HG03025 (cell line): ENCODE data around the gene C4orf17.
"Not testable (repeated sequence)": the region's sequence is repeated elsewhere in the genome, so short reads cannot be mapped to it uniquely, and the experiment has no call there.

Experiments used
- ATAC-seq: cut with Tn5 transposase; IDR thresholded peaks from one replicate; pipeline ENCODE4 v1.9.1; 2021; ENCODE audit warnings: mild to moderate bottlenecking, moderate library complexity; ENCODE audit not compliant: unreplicated experiment, low FRiP score

Gene C4orf17

DNA sequence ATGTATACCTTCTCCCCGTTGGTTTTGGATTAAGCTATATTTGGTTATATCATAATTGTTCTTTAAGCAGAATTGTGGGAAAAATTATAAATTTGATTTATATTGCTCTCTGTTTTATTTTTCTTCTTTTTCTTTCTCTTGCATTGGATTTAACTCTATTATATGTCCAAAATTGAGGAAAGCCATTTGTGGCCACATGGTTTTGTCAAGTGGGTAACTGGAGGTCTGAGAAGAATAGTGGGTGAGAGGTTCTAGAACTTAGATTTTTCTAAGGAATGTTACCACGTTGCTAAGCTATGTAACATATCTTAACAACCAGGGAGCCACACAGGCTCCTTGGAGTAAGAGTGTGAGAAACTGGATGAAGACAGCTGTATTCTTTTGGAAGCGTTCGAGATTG lies at the start of gene C4orf17:
TSS of gene C4orf17 (plus strand) at position 301 of the 400 bp plus-strand sequence. CDS start 2,061 bp downstream, outside the sequence.
- no peak for ATAC-seq

DNA sequence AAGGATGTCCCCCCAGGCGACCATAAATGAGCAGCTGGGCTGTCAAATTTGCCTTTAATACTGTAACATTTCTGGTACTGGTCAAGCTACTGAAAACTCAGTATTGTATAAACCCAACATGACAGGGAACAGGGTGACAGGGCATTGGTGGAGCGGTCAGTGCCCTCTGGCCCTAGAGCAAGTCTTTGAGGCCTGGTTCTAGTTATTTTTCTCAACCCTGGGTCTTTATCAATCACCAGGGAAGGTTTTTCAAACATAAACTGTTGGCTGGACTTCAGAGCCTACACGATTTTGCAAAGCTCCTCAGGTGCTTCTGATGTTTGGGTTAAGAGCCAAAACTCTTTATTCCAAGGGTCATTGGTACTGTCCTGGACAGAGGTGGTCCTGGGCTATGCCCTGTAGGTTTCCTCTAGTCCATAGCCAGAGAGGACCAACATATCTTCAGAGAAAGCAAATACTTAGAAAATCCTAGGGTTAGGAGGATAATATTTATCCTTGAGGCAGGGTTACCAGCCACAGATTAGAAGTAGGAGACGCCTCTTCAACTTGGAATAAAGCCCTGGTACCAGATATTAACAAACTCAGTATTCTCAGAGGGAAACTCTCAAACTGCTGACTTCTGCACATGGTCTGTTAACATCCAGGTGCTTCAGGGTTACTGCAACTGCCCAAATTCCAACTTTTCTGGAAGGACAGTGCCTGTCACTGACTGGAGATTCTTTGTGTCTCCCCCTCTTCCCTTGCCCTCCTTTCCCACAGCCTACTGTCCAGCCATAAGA lies 49.0 kb upstream of the C4orf17 start:
- no peak for ATAC-seq

DNA sequence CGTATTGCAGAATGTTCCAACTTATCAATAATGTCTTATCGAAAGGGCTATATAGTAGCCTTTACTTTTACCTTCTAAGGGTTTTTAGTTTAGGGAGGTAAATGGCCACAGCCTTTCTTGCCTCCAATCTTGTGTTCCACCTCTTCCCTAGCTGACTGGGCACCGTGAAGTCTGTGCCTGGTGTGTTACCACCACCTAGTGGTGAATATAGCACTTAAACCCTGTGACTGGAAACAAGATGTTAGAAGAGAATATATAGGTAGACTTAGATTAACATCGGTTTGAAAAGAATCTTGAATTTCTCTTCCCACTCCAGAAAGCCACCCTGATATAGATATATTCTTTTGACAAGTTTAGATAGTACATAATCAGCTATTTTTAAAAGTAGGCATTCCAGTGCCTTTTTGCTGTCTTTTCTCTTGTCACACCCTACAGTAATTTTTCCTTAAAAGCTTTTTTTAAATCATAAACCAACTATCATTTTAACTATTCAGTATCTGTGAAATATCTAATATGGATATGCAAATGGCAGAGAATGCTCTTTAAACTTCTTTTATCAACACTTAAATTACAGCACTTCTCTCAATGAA lies 47.9 kb upstream of the C4orf17 start:
- ATAC-seq, result peak; percentile 88

DNA sequence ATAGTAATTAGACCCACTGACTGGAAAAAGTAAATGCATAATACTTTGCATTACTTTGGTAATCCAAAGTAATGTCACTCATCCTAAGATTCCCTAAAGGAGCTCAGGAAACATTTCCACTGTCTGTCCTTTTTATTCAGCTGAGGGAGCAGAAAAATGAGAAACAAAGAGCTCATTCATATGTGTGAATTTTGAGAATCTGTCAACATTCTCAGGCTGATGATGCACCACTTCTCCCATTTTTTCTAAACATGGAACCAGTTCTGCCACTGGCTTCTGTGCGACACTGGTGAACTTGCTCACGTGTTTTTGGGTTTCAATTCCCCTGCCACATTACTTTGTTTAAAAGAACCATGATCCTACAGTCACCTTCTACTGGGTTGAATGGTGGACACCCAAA lies 47.3 kb upstream of the C4orf17 start:
- ATAC-seq, result no peak

DNA sequence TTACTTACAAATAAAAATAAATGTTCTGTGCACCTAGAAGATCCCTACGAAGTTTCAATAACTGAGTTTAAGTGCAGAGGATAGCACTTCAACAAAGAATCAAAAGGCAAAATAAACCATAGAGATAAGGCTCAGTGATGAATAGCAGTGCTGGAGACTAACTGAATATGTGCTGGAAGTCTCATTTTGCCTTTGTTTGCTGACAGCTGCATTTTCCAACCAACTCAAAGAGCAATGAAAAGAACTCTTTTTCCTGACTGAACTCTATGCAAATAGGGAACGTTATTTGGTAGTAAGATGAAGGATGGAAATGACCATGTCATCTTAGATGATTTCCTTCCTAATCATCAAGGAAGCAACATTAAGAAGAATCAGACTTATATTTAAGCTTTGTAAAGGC lies 42.9 kb upstream of the C4orf17 start:
- no peak for ATAC-seq

DNA sequence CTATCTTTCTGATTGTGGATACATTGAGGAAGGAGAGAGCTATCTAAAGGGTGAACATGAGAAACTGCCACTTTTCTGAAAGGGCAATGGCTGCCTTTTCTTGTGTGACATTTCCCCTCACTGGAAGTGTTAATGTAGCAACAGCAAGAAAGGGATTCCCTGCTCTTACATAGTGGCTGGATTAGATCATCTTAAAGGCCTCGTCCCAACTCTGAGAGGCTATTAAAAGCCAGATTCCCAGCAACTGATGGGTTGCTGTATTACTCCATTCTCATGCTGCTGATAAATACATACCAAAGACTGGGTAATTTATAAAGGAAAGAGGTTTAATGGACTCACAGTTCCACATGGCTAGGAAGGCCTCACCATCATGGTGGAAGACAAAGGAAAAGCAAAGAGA lies 41.9 kb upstream of the C4orf17 start:
- ATAC-seq, result no peak

DNA sequence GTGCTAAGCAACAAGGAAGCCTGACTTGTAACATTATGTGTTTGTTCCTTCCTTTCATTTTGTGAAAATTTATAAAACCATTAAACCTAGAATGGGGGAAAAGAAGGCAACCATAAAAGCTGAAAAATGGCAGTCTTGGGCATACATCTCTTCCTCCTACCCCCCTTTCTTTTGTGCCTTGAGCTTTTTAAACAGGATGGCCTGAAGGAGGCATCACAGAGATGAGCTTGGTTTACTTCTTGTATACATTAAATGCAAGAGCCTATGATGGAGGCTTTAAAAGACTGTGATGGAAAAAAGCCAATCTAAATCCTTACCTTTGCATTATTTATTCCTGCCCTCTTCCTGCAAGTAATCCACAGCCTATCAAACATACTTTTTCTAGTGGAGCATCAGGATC lies 39.5 kb upstream of the C4orf17 start:
- ATAC-seq, result no peak

DNA sequence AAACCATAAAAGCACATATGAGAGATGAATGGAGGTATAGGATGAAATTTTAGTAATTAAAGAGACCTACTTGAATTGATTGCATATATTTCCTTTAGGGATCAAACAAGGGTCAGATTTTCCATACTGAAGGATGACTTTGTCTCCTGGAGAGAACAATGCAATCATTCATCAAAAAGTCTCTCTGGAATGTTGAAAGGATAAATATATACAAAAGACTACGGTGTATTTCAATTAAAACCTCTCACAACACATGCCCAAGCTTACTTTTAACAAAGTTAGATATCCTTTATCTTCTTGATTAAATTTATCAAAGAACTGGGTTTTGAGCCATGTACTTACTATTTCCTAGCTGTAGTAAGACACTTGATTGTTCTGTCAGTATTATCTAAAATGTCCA lies 38.9 kb upstream of the C4orf17 start:
- ATAC-seq, result no peak

DNA sequence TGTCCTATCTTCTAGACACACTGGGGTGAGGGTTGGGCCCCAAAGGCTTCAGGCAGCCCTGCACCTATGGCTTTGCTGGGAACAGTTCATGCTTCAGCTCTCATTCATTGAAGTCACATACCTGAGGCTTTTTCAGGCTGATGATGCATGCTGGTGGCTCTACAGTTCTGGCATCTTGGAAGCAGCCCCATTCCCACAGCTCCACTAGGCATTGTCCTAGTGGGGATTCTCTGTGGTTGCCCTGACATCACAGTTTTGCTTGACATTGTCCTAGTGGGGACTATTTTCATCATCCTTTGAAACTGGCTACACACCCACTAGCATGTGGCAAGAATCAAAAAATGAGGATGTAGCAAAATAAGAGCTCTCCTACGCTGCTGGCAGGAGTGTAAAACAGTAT lies 37.7 kb upstream of the C4orf17 start:
- no peak for ATAC-seq

DNA sequence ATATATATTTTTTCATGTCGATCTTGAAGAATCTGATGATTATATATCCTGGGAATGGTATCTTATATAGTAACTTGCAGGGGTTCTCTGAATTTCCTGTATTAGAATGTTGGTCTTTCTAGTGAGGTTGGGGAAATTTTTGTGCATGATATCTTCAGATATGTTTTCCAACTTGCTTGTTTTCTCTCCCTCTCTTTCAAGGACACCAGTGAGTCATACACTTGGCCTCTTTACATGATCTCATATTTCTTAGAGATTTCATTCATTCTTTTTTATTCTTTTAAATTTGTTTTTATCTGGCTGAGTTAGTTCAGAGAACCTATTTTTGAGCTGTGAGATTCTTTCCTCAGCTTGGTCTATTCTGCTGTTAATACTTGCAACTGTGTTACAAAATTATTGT lies 27.2 kb upstream of the C4orf17 start:
- ATAC-seq, result no peak

DNA sequence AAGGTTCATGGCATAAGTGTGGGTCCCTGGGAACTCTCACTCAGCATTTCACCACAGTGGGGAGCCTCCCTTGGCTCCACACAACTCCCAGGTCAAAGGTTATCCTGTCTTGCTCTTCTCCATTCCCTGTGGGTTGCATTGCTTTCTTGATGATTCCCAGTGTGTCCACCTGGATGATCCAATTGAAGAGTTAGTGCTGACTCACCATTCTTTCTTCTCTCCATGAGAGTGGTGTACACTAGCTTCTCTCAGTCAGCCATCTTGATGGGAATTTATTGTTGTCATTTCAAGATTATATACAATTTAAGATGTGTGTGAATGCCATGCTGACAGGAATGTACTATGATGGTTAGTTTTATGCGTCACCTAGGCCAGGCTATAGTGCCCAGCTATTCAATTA lies 25.6 kb upstream of the C4orf17 start:
- no peak for ATAC-seq

DNA sequence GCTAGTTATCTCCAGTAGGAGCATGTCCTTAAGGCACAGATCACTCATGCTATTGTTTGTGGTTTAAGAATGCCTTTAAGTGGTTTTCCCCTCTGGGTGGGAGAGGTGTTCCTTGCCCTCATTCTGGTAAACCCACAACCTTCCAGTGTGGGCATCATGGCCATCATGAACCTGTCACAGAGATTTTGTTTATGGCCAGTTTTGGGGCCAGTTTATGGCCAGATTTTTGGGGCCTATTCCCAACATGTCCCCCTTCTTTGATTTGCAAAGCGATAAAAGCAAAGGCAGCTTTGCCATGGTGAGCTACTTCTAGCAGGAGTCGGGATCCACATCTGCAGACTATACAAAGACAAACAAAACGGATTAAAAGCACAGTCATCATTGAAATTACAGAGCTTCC lies 24.2 kb upstream of the C4orf17 start:
- not testable (repeated sequence) for ATAC-seq

DNA sequence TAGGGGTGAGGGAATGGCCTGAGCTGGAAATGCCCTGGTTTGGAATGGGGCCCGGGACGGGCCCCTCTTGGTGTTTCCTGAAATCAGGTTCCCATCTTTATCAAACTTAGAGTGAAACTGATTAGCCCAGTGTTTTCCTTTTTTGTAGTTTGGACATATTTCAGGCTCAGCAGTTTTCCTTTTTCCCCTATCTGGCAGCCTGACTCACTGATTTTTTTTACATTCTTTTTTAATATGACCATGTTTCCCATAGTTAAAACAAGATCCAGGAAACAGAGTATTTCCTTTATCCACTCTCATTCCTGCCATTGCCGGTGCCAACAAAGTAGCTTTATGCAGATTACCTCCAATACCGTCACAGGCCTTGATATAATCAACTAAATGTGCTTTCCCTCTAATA lies 20.5 kb upstream of the C4orf17 start:
- ATAC-seq, result no peak

DNA sequence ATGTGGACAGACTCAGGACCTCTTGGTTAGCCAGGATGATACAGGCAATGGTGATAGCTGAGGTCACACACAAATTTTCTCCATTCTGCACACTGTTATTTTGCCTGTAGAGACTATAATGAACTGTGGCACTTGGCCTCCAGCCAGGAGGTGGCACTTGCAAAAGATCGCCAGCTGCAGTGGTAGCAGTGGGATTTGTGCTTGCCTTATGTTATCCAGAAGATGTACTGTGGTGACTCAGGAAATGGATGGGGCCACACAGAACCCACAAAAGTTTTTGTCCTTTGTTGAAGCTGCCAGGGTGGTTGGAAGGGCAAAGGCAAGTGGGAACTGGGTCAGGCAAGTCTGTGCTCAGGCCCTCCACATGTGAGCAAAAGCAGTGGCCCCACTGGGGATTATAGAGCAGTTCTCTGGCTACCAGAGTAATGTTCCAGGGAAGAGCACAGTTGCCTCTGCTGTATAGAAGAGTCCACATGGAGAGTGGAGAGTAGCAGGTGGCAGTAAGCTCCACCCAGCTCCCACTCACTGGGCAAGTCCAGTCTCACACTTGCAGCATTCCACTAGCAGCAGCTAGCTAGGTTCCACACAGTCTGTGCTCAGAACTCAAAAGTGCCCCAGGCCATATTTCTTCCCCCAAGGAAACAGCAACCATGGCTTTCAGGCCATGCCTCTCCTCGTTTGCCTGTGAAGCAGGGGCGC lies 5.9 kb upstream of the C4orf17 start:
- ATAC-seq, result no peak

DNA sequence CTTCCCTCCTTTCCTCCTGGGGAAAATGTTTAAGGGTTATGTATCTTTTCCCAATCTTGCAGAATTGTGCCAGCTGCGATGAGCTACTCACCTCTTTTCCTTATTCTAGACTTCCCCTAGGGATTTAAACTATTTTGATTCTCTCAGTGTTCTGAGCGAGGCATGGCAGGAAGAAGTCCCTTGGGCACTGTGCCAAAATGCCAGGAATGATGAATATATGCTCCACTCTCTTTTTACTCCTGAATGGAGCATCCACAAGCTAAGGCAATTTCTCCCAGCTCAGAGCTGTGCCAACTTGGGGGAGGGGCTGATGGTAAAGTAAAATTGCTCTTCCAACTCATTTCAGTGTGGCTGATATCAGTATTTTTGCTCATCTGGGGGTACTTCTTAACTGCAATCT lies 4.0 kb upstream of the C4orf17 start:
- ATAC-seq, result no peak

DNA sequence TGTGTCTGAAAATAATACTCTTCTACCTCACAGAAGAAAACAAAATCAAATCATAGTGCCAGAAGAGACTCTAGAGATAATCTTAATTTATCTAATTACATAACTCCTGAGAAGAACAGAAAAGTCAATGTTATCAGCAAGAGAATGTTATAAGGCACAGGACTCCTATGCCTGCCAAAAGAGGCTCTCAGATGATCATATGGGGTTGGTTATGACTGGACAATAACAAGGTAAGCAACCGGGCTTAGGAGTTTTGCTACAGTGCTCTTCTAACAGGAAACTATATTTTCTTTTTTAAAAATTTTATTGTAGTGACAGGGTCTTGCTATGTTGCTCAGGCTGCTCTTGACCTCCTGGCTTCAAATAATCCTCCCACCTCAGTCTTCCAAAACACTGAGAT lies 3.5 kb upstream of the C4orf17 start:
- ATAC-seq, result no peak

DNA sequence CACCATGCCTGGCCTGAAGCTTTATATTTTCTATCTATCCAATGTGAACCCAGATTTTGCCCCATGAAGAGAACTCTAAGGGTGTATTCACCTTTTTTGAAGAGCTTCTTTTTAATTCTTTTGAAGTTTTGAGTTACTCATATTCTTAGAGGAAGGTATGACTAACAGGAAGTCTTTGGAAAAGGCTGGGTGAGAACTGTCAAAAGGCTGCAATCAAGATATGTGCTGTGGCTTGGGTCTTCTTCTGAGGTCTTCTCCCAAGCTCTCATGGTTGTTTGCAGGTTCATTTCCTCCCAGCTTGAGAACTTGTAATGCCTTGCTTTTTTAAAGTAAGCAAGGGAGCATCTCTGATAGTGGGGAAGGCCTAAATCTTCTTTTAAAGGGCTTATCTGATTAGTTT lies 3.1 kb upstream of the C4orf17 start:
- no peak for ATAC-seq

DNA sequence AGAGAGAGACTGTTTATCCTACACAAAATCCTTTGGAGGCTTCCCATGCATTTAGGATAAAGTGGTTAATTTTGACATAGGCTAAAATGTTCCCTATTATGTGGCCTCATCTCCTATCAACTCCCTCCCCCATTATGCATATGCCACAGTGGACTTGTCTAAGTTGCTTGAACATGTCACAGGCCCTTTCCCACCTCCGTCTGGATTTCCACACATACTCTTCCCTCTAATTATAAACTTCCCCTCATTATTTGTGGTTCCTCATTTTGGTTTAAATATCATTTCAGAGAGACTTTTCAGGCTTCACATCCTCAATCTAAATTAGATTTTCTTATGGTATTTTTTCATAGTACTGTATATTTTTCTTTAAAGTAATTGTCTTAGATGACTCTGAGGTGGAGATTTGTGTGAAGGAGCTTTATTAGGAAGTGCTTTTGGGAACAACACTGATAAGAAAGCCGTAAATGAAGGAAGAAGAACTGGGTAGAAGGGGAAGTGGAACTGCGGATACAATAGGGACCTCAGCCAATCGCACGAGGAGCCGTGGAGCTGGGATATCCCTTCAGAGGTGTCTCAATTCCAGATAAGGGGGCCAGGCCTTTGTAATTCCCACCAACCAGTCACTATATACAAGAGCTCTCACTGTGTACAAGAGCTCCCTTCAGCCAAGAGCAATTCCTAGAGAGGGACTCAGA lies 7.9 kb downstream of the C4orf17 start:
- no peak for ATAC-seq

DNA sequence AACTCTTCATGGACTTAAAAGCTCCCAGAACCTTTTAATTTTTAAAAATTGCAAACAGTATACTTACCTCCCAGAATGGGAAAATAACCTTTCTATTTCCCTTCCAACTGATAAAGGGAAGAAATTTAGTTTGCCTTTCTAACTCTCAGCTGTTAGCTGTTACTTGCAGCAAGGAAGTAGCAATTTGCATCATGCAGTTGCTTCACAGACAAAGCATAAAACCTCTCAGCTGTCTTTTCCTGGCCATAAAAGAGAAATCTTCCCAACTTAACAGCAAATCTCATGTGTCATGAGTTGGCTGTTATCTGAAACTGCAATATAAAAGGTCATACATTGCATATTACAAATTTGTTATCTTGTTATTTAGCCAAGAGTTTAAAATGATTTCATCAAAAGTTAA lies 18.4 kb downstream of the C4orf17 start:
- ATAC-seq, result no peak

DNA sequence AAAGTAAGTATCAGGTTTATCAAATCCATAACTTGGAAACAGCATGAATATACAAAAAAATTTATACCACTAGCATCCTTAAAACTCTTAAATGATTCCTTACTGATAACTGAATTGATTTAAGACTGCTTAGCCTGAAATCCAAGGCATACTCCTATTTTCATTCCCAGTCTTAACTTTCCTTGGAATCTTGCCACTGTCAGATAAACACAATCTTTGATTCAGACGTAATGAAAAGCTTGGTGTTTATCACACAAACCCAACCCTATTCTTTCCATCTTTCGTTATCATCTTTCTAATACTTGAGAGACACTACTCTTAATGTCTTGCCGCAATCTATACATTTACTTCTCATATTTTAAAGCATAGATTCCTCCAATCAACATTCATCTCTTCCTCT lies 19.1 kb downstream of the C4orf17 start:
- no peak for ATAC-seq

DNA sequence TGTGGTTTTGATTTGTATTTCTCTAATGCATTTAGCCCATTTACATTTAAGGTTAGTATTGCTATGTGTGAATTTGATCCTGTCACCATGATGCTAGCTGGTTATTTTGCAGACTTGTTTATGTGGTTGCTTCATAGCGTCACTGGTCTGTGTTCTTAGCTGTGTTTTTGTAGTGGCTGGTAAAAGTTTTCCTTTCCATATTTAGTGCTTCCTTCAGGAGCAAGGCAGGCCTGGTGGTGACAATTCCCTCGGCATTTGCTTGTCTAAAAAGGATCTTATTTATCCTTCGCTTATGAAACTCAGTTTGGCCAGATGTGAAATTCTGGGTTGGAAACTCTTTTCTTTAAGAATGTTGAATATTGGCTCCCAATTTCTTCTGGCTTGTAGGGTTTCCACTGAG lies 23.9 kb downstream of the C4orf17 start:
- not testable (repeated sequence) for ATAC-seq
